Measurements from ENCODE around the gene ETV5. TPM values are rescaled to one million over a fixed set of nuclear protein-coding genes. Genes with fewer than 3 reads are reported as not detected.
A peak's percentile ranks its signal among the peaks of the same experiment; 100 is the strongest.

ETV5 gene
- total RNA-seq, 6 donors from 2014 or later: 15.7 to 95.8 (median 41.4) TPM

- Histone ChIP-seq H3K36me3 (no peaks in the 10 kb centered on the region), H3K4me1 (peaks cover 0 to 8% (median 0%) of the 10 kb centered on the region in 4 donors), H3K27ac (peak overlapping the region in 3 of 4 donors; percentile 8 to 59 (median 17)), H3K27me3 (no peaks in the 10 kb centered on the region), H3K9me3 (no peaks in the 10 kb centered on the region), H3K4me3 (no peak overlapping the region)
- no peak for ATAC-seq (ENCODE audit: low FRiP score in 2 of 2)
- no peak for DNase-seq
- no peak for TF ChIP-seq EP300 (IDR thresholded peaks at IDR 0.05)
- no peak for TF ChIP-seq CTCF (IDR thresholded peaks at IDR 0.05)
- TF ChIP-seq POLR2AphosphoS5 (IDR thresholded peaks at IDR 0.05): no peak
- no peak for TF ChIP-seq POLR2A (IDR thresholded peaks at IDR 0.05)
- WGBS, 2 donors: 58 to 71% methylated on average over 7 of the region's 7 CpGs
These were observed 42.4 kb upstream of the ETV5 start for GRCh38 chr3:186151077-186151971.

GRCh38 chr3:186150041-186150830 is 41.3 kb upstream of the ETV5 start:
- DNase-seq (peak in 1 of 2 donors; percentile 25), ATAC-seq (ENCODE audit: low FRiP score in 2 of 2) (no peak)
- TF ChIP-seq EP300 (IDR thresholded peaks at IDR 0.05) (no peak), CTCF (IDR thresholded peaks at IDR 0.05) (no peak), POLR2AphosphoS5 (IDR thresholded peaks at IDR 0.05) (no peak), POLR2A (IDR thresholded peaks at IDR 0.05) (no peak)
- Histone ChIP-seq H3K36me3 (no peaks in the 10 kb centered on the region), H3K9me3 (no peaks in the 10 kb centered on the region), H3K4me1 (peaks cover 0 to 8% (median 0%) of the 10 kb centered on the region in 4 donors), H3K27me3 (no peaks in the 10 kb centered on the region), H3K4me3 (no peak overlapping the region), H3K27ac (peak overlapping the region in 1 of 4 donors; percentile 59)
- WGBS, 2 donors: 75 to 80% methylated on average over 11 of the region's 11 CpGs

- Histone ChIP-seq H3K9me3 (no peaks in the 10 kb centered on the region), H3K4me1 (peaks cover 0 to 8% (median 0%) of the 10 kb centered on the region in 4 donors), H3K4me3 (no peak overlapping the region), H3K27me3 (no peaks in the 10 kb centered on the region), H3K27ac (no peak overlapping the region), H3K36me3 (no peaks in the 10 kb centered on the region)
- TF ChIP-seq POLR2A (IDR thresholded peaks at IDR 0.05) (no peak), POLR2AphosphoS5 (IDR thresholded peaks at IDR 0.05) (no peak)
- DNase-seq (no peak), ATAC-seq (ENCODE audit: low FRiP score in 2 of 2) (no peak)
- WGBS, 2 donors: 85 to 91% methylated on average over 15 of the region's 15 CpGs
These were observed 40.6 kb upstream of the ETV5 start for GRCh38 chr3:186149319-186149960.

GRCh38 chr3:186144257-186144656 is 35.4 kb upstream of the ETV5 start:
- Histone ChIP-seq H3K36me3 (no peaks in the 10 kb centered on the region), H3K27ac (no peak overlapping the region), H3K4me3 (no peak overlapping the region), H3K27me3 (no peaks in the 10 kb centered on the region), H3K9me3 (no peaks in the 10 kb centered on the region), H3K4me1 (no peaks in the 10 kb centered on the region)
- DNase-seq (no peak), ATAC-seq (ENCODE audit: low FRiP score in 2 of 2) (no peak)
- no peak for TF ChIP-seq POLR2AphosphoS5 (IDR thresholded peaks at IDR 0.05)
- no peak for TF ChIP-seq POLR2A (IDR thresholded peaks at IDR 0.05)
- 90 to 91% methylated on average over 5 of the region's 5 CpGs for WGBS, 2 donors

GRCh38 chr3:186143250-186143649 is 34.4 kb upstream of the ETV5 start:
- ATAC-seq (ENCODE audit: low FRiP score in 2 of 2): no peak
- no peak for TF ChIP-seq CTCF (IDR thresholded peaks at IDR 0.05)
- TF ChIP-seq EP300 (IDR thresholded peaks at IDR 0.05): no peak
- no peak for TF ChIP-seq POLR2A (IDR thresholded peaks at IDR 0.05)
- no peak for TF ChIP-seq POLR2AphosphoS5 (IDR thresholded peaks at IDR 0.05)

More at GRCh38 chr3:186143250-186143649, 34.4 kb upstream of the ETV5 start:
- H3K4me3 ChIP-seq: no peak overlapping the region
- 75 to 94% methylated on average over 1 of the region's 1 CpG for WGBS, 2 donors
- no peaks in the 10 kb centered on the region for H3K27me3 ChIP-seq
- H3K4me1 ChIP-seq: no peaks in the 10 kb centered on the region
- no peaks in the 10 kb centered on the region for H3K36me3 ChIP-seq
- H3K9me3 ChIP-seq: no peaks in the 10 kb centered on the region
- no peak for DNase-seq
- no peak overlapping the region for H3K27ac ChIP-seq
